T-helper 17 cell (primary cell): Measurements from ENCODE around the gene NPHS1. TPM values are rescaled to one million over a fixed set of nuclear protein-coding genes. Genes with fewer than 3 reads are reported as not detected.
"Not testable (repeated sequence)": the region's sequence is repeated elsewhere in the genome, so short reads cannot be mapped to it uniquely, and the experiment has no call there.

ENCODE experiments used
- ATAC-seq: fragments of 150-1000 bp; cut with Tn5 transposase; 2 replicates; pipeline ENCODE4 v1.10.0; 2021; ENCODE audit warnings: mild to moderate bottlenecking, moderate library complexity
- DNase-seq, 3 donors: peaks; one replicate each; pipeline versions ENCODE4 v3.0.0 to v3.0.0-alpha.2; 2020 to 2021
- H3K9me3 ChIP-seq: one replicate; pipeline ENCODE4 v1.7.0; 2013; ENCODE audit warnings: low read length, mild to moderate bottlenecking; ENCODE audit not compliant: control insufficient read depth, poor library complexity, severe bottlenecking
- H3K27ac Mint-ChIP-seq: one replicate; pipeline ENCODE4 v1.8.0; 2022; ENCODE audit warnings: mild to moderate bottlenecking, moderate library complexity, mixed read lengths
- H3K27me3 Mint-ChIP-seq: one replicate; pipeline ENCODE4 v1.8.0; 2022; ENCODE audit warnings: mixed read lengths
- H3K36me3 Mint-ChIP-seq: one replicate; pipeline ENCODE4 v1.8.0; 2022; ENCODE audit warnings: low read depth, mixed read lengths
- H3K4me1 Mint-ChIP-seq: one replicate; pipeline ENCODE4 v1.8.0; 2022; ENCODE audit warnings: mild to moderate bottlenecking, mixed read lengths
- H3K4me3 Mint-ChIP-seq: one replicate; pipeline ENCODE4 v1.8.0; 2022; ENCODE audit warnings: mild to moderate bottlenecking, moderate library complexity, mixed read lengths
- total RNA-seq, 4 donors: library from RNA in 2 of 4; stranded (reverse) in 2 of 4; gene quantifications; one replicate each; pipeline ENCODE4 v1.2.3 and lab custom pipeline; 2022 to 2026

NPHS1 gene
- total RNA-seq (not detected), total RNA-seq (lab: John Stamatoyannopoulos, UW) (0.35 to 0.45 reads per million in 2 donors)

DNA sequence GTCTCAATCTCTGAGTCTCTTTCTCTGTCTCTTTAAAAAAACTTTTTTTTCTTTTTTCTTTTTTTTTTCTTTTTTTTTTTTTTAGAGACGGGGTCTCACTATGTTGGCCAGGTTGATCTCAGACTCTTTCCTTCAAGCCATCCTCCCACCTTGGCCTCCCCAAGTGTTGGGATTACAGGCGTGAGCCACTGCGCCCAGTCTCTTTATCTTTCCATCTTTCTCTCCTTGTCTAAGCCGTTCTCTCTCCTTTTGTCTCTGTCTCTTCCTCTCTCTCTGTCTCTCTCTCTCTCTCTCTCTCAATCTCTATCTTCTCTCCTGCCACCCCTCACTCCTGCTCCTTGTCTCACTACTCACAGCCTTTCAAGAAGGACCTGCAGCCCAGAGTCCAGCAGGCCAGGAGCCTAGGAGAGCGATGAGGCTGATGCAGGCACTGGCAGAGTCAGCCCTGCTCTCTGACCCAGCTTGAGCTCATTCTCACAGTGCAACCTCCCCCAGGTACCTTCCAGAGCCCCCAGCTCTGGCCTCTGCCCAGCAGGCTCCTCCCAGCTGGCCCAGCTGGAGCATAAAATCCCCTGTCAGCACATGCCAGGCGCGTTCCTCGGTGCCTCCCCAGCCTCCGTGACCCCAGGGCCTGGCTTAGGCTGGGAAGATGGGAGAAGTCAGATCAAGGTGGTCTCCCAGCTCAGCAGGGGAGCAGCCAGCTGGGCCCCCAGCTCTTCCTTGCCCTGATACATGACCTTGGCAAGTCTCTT, at the start of gene NPHS1:
Gene NPHS1, minus strand, starts transcription at position 476 of the 752 bp plus-strand sequence. CDS start 667 bp downstream, outside the sequence.
- no peaks in the 10 kb centered on the region for H3K9me3 ChIP-seq
- Mint-ChIP-seq H3K4me3 (no peak within 1 kb of the TSS), H3K36me3 (peaks cover 10% of the 10 kb centered on the region), H3K27me3 (peaks cover 62% of the 10 kb centered on the region), H3K4me1 (peaks cover 14% of the 10 kb centered on the region), H3K27ac (no peak within 1 kb of the TSS)
- DNase-seq (no peak), ATAC-seq (no peak)

DNA sequence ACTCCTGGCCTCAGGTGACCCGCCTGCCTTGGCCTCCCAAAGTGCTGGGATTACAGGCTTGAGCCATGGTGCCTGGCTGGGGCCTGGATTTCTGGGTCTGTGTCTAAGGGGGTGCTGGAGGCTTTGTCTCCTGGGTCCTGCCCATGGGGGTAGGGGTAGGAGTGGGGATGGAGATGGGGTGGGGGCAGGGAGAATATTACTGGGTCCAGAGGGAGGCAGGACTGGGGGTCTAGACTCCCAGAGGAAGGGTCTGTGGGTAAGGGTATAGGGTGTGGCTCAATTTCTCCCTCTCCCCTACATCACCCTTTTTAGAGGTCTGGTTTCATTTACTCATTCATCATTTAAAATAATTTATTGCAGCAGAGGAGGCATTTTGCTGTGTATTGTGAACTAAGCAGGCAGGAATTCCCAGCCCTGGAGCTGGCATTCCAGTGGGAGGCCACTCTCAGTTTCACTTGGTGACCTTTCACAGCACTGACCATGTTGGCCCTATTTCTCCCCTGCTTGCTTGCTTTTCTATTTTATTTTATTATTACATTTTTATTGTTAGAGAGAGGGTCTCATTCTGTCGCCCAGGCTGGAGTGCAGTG, 48.8 kb upstream of the NPHS1 start:
- DNase-seq (no peak), ATAC-seq (no peak)
- Mint-ChIP-seq H3K36me3 (peaks cover 3% of the 10 kb centered on the region), H3K4me3 (peak overlapping the region; percentile 98), H3K4me1 (peaks cover 45% of the 10 kb centered on the region), H3K27me3 (no peaks in the 10 kb centered on the region), H3K27ac (peak overlapping the region; percentile 100)
- H3K9me3 ChIP-seq, result no peaks in the 10 kb centered on the region

- DNase-seq (peak; percentile 77 to 84 (median 81)), ATAC-seq (peak; percentile 72)
- peaks cover 6% of the 10 kb centered on the region for H3K36me3 Mint-ChIP-seq
- peaks cover 42% of the 10 kb centered on the region for H3K4me1 Mint-ChIP-seq
- H3K4me3 Mint-ChIP-seq, result peak overlapping the region; percentile 98
- H3K9me3 ChIP-seq, result no peaks in the 10 kb centered on the region
- no peaks in the 10 kb centered on the region for H3K27me3 Mint-ChIP-seq
- H3K27ac Mint-ChIP-seq, result peak overlapping the region; percentile 100
Observed at GRCh38 chr19:35899547-35900214, 47.4 kb upstream of the NPHS1 start.

GRCh38 chr19:35898499-35898809, 46.1 kb upstream of the NPHS1 start:
- no peaks in the 10 kb centered on the region for H3K9me3 ChIP-seq
- no peaks in the 10 kb centered on the region for H3K27me3 Mint-ChIP-seq
- H3K4me3 Mint-ChIP-seq, result peak overlapping the region; percentile 98
- DNase-seq, result no peak
- H3K27ac Mint-ChIP-seq, result peak overlapping the region; percentile 100
- H3K4me1 Mint-ChIP-seq, result peaks cover 34% of the 10 kb centered on the region
- ATAC-seq, result no peak
- H3K36me3 Mint-ChIP-seq, result peaks cover 3% of the 10 kb centered on the region

GRCh38 chr19:35897706-35898451, 45.6 kb upstream of the NPHS1 start:
- DNase-seq (no peak), ATAC-seq (no peak)
- peak overlapping the region; percentile 98 for H3K4me3 Mint-ChIP-seq
- no peaks in the 10 kb centered on the region for H3K27me3 Mint-ChIP-seq
- peaks cover 28% of the 10 kb centered on the region for H3K4me1 Mint-ChIP-seq
- peaks cover 5% of the 10 kb centered on the region for H3K36me3 Mint-ChIP-seq
- no peaks in the 10 kb centered on the region for H3K9me3 ChIP-seq
- peak overlapping the region; percentile 100 for H3K27ac Mint-ChIP-seq

DNA sequence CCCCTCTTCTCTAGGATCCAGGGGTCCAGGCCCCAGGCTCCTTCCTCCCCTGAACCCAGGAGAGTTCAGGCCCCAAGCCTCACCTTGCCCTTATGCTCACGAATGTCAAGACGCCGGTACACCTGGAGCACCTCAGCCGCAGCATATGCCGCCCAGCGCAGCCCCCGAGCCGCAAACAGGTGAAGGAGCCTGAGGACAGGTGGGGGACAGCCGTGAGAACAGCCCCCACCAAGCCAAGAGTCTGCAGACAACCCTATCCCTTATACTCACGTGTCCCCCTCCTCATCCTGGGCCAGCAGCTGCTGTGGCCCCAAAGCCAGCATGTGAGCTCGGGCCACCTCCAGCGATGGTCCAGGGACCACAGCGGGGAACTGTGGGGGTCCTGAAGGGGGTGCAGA, 44.3 kb upstream of the NPHS1 start:
- DNase-seq (no peak), ATAC-seq (no peak)
- H3K4me1 Mint-ChIP-seq, result peaks cover 16% of the 10 kb centered on the region
- H3K27ac Mint-ChIP-seq, result no peak overlapping the region
- peaks cover 5% of the 10 kb centered on the region for H3K36me3 Mint-ChIP-seq
- peak overlapping the region; percentile 52 for H3K4me3 Mint-ChIP-seq
- no peaks in the 10 kb centered on the region for H3K9me3 ChIP-seq
- no peaks in the 10 kb centered on the region for H3K27me3 Mint-ChIP-seq

- Mint-ChIP-seq H3K27me3 (no peaks in the 10 kb centered on the region), H3K36me3 (peaks cover 5% of the 10 kb centered on the region), H3K27ac (no peak overlapping the region), H3K4me3 (no peak overlapping the region), H3K4me1 (peaks cover 16% of the 10 kb centered on the region)
- no peak for ATAC-seq
- H3K9me3 ChIP-seq, result no peaks in the 10 kb centered on the region
- no peak for DNase-seq
Observed at GRCh38 chr19:35895911-35896642, 43.8 kb upstream of the NPHS1 start.

DNA sequence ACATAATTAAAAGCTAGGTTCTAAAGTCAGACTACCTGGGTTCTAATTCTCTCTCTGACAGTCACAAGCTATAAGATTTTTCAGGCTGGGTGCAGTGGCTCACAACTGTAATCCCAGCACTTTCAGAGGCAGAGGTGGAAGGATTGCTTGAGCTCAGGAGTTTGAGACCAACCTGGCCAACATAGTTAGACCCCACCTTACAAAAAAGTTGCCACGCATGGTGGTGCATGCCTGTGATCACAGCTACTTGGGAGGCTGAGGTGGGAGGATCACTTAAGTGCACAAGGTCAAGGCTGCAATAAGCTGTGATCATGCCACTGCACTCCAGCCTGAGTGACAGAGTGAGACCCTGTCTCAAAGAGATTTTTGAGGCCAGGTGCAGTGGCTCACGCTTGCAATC, 42.0 kb upstream of the NPHS1 start:
- H3K9me3 ChIP-seq, result no peaks in the 10 kb centered on the region
- no peak overlapping the region for H3K27ac Mint-ChIP-seq
- H3K4me3 Mint-ChIP-seq, result no peak overlapping the region
- H3K27me3 Mint-ChIP-seq, result no peaks in the 10 kb centered on the region
- peaks cover 10% of the 10 kb centered on the region for H3K4me1 Mint-ChIP-seq
- ATAC-seq (no peak), DNase-seq (no peak)
- H3K36me3 Mint-ChIP-seq, result peaks cover 5% of the 10 kb centered on the region

DNA sequence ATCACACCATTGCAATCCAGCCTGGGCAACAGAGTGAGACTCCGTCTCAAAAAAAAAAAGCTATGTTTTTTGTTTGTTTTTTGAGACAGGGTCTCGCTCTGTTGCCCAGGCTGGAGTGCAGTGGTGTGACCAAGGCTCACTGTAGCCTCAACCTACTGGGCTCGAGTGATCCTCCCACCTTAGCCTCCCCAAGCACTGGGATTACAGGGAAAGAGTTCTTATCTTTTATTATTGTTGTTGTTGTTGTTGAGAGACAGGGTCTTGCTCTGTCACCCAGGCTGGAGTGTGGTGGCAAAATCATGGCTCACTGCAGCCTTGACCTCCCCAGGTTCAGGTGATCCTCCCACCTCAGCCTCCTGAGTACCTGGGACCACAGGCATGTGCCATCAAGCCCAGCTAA, 39.5 kb upstream of the NPHS1 start:
- not testable (repeated sequence) for H3K27me3 Mint-ChIP-seq, H3K4me1 Mint-ChIP-seq, H3K9me3 ChIP-seq, H3K27ac Mint-ChIP-seq, ATAC-seq, H3K4me3 Mint-ChIP-seq, DNase-seq
- peaks cover 12% of the 10 kb centered on the region for H3K36me3 Mint-ChIP-seq

DNA sequence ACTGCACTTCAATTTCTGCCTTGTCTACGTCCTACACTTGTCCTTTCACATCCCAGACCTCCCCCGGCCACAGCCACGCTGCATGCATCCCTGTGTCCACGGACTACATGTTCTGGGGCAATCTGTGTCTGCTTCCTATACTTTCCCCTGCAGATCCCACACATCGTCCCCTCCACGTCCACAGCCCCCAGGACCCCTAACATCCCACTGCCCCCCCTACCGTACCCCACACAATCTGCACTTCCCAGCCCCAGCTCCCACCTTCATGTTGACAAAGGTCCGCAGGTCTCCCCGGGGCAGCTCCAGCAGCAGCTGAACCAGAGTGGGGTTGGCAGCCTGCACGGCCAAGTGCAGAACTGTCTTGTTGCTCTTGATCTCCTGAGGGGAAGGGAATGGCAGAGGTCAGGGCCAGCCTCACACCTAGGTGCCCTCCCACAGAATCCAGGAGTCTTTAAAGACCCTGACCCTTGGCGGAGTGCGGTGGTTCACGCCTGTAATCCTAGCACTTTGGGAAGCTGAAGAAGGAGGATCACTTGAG, 37.9 kb upstream of the NPHS1 start:
- Mint-ChIP-seq H3K36me3 (peaks cover 9% of the 10 kb centered on the region), H3K4me3 (no peak overlapping the region), H3K27ac (peak overlapping the region; percentile 19), H3K27me3 (no peaks in the 10 kb centered on the region), H3K4me1 (peaks cover 7% of the 10 kb centered on the region)
- no peaks in the 10 kb centered on the region for H3K9me3 ChIP-seq
- ATAC-seq (no peak), DNase-seq (no peak)

GRCh38 chr19:35889370-35890112, 37.2 kb upstream of the NPHS1 start:
- Mint-ChIP-seq H3K27me3 (no peaks in the 10 kb centered on the region), H3K36me3 (peaks cover 9% of the 10 kb centered on the region), H3K4me3 (peak overlapping the region; percentile 33), H3K4me1 (peaks cover 7% of the 10 kb centered on the region), H3K27ac (no peak overlapping the region)
- DNase-seq (no peak), ATAC-seq (no peak)
- no peaks in the 10 kb centered on the region for H3K9me3 ChIP-seq

DNA sequence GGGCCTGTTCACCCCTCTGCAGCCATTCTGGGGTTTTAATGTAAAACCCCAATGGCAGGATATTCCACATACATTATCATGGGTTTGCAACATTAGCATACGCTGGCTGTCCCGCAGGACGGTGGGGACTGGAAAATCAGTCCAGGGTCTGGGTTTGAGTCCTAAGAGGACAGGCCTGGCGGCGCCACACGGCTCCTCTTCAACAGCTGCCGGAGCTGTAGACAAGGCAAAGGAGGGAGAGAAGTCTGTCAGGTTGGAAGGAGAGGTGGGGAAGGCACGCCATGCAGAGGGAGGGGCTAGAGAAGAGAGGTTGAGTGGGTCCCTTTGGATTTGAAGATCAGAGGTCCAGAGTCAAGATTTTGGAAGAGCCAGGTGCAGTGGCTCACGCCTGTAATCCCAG, 36.1 kb upstream of the NPHS1 start:
- H3K4me1 Mint-ChIP-seq, result peaks cover 5% of the 10 kb centered on the region
- no peak for DNase-seq
- H3K27me3 Mint-ChIP-seq, result no peaks in the 10 kb centered on the region
- peaks cover 9% of the 10 kb centered on the region for H3K36me3 Mint-ChIP-seq
- H3K4me3 Mint-ChIP-seq, result no peak overlapping the region
- H3K9me3 ChIP-seq, result no peaks in the 10 kb centered on the region
- no peak overlapping the region for H3K27ac Mint-ChIP-seq
- no peak for ATAC-seq
